Liver (tissue), 9 donors: ENCODE results near the gene GMEB1. TPM values are rescaled to one million over a fixed set of nuclear protein-coding genes. Genes with fewer than 3 reads are reported as not detected.
"Not testable (repeated sequence)": the region's sequence is repeated elsewhere in the genome, so short reads cannot be mapped to it uniquely, and the experiment has no call there.

Source experiments
- DNase-seq: peaks from one replicate; pipeline ENCODE4 v3.0.0-alpha.2; 2017; ENCODE audit warnings: low spot score
- H3K27ac ChIP-seq, 2 donors: one replicate each; pipeline ENCODE4 v1.7.0; 2013; ENCODE audit warnings: inconsistent platforms in 2 of 2, low read length in 2 of 2, control low read depth in 1 of 2, low read depth in 1 of 2, mild to moderate bottlenecking in 1 of 2
- H3K27me3 ChIP-seq, 4 donors: one replicate each; pipeline versions ENCODE4 v1.6.1 to v1.7.0; 2013; ENCODE audit warnings: low read length in 3 of 4, inconsistent platforms in 1 of 4, mild to moderate bottlenecking in 1 of 4, moderate library complexity in 1 of 4; ENCODE audit not compliant: control insufficient read depth in 4 of 4, insufficient read depth in 4 of 4
- H3K36me3 ChIP-seq, 4 donors: one replicate each; pipeline versions ENCODE4 v1.6.1 to v1.7.0; 2013; ENCODE audit warnings: low read length in 3 of 4, mild to moderate bottlenecking in 3 of 4, low read depth in 1 of 4, moderate library complexity in 1 of 4; ENCODE audit not compliant: control insufficient read depth in 4 of 4, insufficient read depth in 3 of 4
- H3K4me1 ChIP-seq, 4 donors: one replicate each; pipeline versions ENCODE4 v1.6.1 to v1.7.0; 2013; ENCODE audit warnings: low read length in 3 of 4, mild to moderate bottlenecking in 3 of 4, moderate library complexity in 1 of 4; ENCODE audit not compliant: control insufficient read depth in 4 of 4, insufficient read depth in 4 of 4
- H3K4me3 ChIP-seq, 3 donors: one replicate each; pipeline versions ENCODE4 v1.6.1 to v1.7.0; 2013; ENCODE audit warnings: low read length in 3 of 3, control low read depth in 1 of 3, low read depth in 1 of 3, mild to moderate bottlenecking in 1 of 3
- H3K9ac ChIP-seq, 2 donors: one replicate each; pipeline ENCODE4 v1.7.0; 2013; ENCODE audit warnings: low read length in 2 of 2, mild to moderate bottlenecking in 2 of 2, moderate library complexity in 2 of 2, control low read depth in 1 of 2, low read depth in 1 of 2
- H3K9me3 ChIP-seq, 4 donors: one replicate each; pipeline versions ENCODE4 v1.6.1 to v1.7.0; 2013; ENCODE audit warnings: low read length in 3 of 4; ENCODE audit not compliant: control insufficient read depth in 4 of 4
- EGR1 ChIP-seq, 2 donors: IDR thresholded peaks; 2 replicates each; pipeline ENCODE4 v1.6.1; 2016 to 2018; ENCODE audit warnings: antibody characterized with exemption in 2 of 2, low read depth in 2 of 2
- FOXA1 ChIP-seq: IDR thresholded peaks from 2 replicates; pipeline ENCODE4 v1.6.1; 2016; ENCODE audit warnings: antibody characterized with exemption
- FOXA2 ChIP-seq: IDR thresholded peaks from 2 replicates; pipeline ENCODE4 v1.6.1; 2016; ENCODE audit warnings: antibody characterized with exemption
- HNF4A ChIP-seq, 2 donors: conservative IDR thresholded peaks; 2 replicates each; pipeline ENCODE4 v1.6.1; 2016; ENCODE audit warnings: antibody characterized with exemption in 2 of 2, mild to moderate bottlenecking in 2 of 2
- JUND ChIP-seq, 2 donors: IDR thresholded peaks; 2 replicates each; pipeline ENCODE4 v1.6.1; 2016; ENCODE audit warnings: antibody characterized with exemption in 2 of 2
- NR2F2 ChIP-seq: IDR thresholded peaks from 2 replicates; pipeline ENCODE4 v1.6.1; 2016; ENCODE audit warnings: antibody characterized with exemption
- RXRA ChIP-seq, 2 donors: IDR thresholded peaks; 2 replicates each; pipeline ENCODE4 v1.6.1; 2017 to 2018; ENCODE audit warnings: antibody characterized with exemption in 2 of 2, mild to moderate bottlenecking in 1 of 2
- TAF1 ChIP-seq: conservative IDR thresholded peaks from 2 replicates; pipeline ENCODE4 v1.6.1; 2016; ENCODE audit warnings: antibody characterized with exemption, mild to moderate bottlenecking
- YY1 ChIP-seq: IDR thresholded peaks from 2 replicates; pipeline ENCODE4 v1.6.1; 2016; ENCODE audit warnings: antibody characterized with exemption, mild to moderate bottlenecking
- WGBS: extraction: QIAGEN DNeasy Blood & Tissue Kit; methylation state at CpG from one replicate; pipeline ENCODE4 v1.1.7; 2013; 5-methylcytosine and 5-hydroxymethylcytosine counted together
- polyA plus RNA-seq, 2 donors: library from polyadenylated mRNA; stranded (reverse) in 1 of 2; unstranded in 1 of 2; fragments of 200-250 nt in 1 of 2; fragments of >200 nt in 1 of 2; fragmentation: Nextera tagmentation in 1 of 2; extraction: Ambion mirVana in 1 of 2; gene quantifications; one replicate each; pipeline versions ENCODE4 v1.2.1 to v1.2.3, GENCODE V29; 2013 to 2015
- total RNA-seq, 2 donors: library from RNA; depleted of rRNA; stranded (reverse); fragments of >200 nt; gene quantifications; one replicate each; pipeline ENCODE4 v1.2.3, GENCODE V29; 2014
- TF ChIP-seq, protein P1 (sequence below): fragments of 150-350 bp; IDR thresholded peaks from 2 replicates; pipeline ENCODE4 v1.5.1; 2017; ENCODE audit warnings: improper control_type of control experiment, low read depth, low read length; ENCODE audit not compliant: missing input control
- TF ChIP-seq, protein P2 (sequence below): IDR thresholded peaks from 2 replicates; pipeline ENCODE4 v1.6.1; 2016; ENCODE audit warnings: antibody characterized with exemption
- TF ChIP-seq, protein P3 (sequence below): IDR thresholded peaks from 2 replicates; pipeline ENCODE4 v1.6.1; 2016; ENCODE audit warnings: antibody characterized with exemption
- TF ChIP-seq, protein P4 (sequence below): IDR thresholded peaks from 2 replicates; pipeline ENCODE4 v1.6.1; 2016; ENCODE audit warnings: antibody characterized with exemption
- TF ChIP-seq, protein P5 (sequence below): IDR thresholded peaks from 2 replicates; pipeline ENCODE4 v1.6.1; 2016; ENCODE audit warnings: antibody characterized with exemption, mild to moderate bottlenecking
- donor health status: healthy.
- donor health status: healthy.
- donor health status: healthy.
- donor health status: healthy.
- donor health status: healthy.

The GMEB1 gene
- total and polyA plus RNA-seq, 4 donors: 1.8 to 6.1 (median 3.8) TPM

DNA sequence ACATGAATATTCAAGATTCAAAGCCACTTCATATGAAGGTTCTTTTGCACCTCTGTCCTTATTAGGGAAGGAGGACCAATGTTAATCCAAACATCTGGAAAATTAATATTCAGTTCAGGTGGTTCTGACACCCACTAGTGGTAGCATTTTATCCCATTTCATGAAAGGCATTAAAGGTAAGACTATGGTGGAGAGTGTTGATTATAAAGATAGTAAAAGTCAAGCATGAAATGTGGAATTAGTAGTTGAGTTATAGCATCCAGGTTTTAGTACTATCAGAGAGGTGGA lies 50.7 kb downstream of the GMEB1 start:
- no peak for DNase-seq
- H3K9ac ChIP-seq: no peak overlapping the region
- H3K9me3 ChIP-seq: no peaks in the 10 kb centered on the region
- H3K4me3 ChIP-seq: no peak overlapping the region
- peaks cover 0 to 8% (median 3%) of the 10 kb centered on the region in 4 donors for H3K36me3 ChIP-seq
- TF ChIP-seq YY1: no peak
- TF ChIP-seq, protein P1, sequence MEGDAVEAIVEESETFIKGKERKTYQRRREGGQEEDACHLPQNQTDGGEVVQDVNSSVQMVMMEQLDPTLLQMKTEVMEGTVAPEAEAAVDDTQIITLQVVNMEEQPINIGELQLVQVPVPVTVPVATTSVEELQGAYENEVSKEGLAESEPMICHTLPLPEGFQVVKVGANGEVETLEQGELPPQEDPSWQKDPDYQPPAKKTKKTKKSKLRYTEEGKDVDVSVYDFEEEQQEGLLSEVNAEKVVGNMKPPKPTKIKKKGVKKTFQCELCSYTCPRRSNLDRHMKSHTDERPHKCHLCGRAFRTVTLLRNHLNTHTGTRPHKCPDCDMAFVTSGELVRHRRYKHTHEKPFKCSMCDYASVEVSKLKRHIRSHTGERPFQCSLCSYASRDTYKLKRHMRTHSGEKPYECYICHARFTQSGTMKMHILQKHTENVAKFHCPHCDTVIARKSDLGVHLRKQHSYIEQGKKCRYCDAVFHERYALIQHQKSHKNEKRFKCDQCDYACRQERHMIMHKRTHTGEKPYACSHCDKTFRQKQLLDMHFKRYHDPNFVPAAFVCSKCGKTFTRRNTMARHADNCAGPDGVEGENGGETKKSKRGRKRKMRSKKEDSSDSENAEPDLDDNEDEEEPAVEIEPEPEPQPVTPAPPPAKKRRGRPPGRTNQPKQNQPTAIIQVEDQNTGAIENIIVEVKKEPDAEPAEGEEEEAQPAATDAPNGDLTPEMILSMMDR: no peak
- TF ChIP-seq FOXA1: no peak
- TF ChIP-seq, protein P2, sequence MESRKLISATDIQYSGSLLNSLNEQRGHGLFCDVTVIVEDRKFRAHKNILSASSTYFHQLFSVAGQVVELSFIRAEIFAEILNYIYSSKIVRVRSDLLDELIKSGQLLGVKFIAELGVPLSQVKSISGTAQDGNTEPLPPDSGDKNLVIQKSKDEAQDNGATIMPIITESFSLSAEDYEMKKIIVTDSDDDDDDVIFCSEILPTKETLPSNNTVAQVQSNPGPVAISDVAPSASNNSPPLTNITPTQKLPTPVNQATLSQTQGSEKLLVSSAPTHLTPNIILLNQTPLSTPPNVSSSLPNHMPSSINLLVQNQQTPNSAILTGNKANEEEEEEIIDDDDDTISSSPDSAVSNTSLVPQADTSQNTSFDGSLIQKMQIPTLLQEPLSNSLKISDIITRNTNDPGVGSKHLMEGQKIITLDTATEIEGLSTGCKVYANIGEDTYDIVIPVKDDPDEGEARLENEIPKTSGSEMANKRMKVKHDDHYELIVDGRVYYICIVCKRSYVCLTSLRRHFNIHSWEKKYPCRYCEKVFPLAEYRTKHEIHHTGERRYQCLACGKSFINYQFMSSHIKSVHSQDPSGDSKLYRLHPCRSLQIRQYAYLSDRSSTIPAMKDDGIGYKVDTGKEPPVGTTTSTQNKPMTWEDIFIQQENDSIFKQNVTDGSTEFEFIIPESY: no peak
- TF ChIP-seq EGR1 (IDR thresholded peaks at IDR 0.05; ENCODE audit: low read depth in 2 of 2): no peak
- H3K27me3 ChIP-seq: no peaks in the 10 kb centered on the region
- no peaks in the 10 kb centered on the region for H3K4me1 ChIP-seq
- H3K27ac ChIP-seq: no peak overlapping the region

DNA sequence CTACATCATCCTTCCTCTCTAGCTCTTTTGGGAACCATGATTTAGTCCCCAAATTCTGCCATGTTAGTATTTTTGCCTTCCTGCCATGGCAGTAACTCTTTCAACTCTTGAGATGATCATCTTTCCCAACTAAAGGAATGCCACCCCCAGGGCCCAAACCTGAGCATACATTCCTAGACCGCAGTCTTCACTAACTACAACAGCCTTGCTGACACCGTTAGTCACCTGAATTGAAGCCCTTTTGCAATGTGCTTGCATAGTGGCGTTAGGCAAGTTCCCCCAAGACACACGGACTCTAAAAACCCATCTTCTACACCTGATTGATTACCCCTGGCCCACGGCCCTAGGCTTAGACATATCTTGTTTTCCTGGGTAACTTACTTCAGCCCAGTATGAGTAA lies 51.8 kb downstream of the GMEB1 start:
- no peaks in the 10 kb centered on the region for H3K9me3 ChIP-seq
- TF ChIP-seq, protein P3, sequence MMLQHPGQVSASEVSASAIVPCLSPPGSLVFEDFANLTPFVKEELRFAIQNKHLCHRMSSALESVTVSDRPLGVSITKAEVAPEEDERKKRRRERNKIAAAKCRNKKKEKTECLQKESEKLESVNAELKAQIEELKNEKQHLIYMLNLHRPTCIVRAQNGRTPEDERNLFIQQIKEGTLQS: no peak
- TF ChIP-seq NR2F2 (no peak), TAF1 (no peak), RXRA (IDR thresholded peaks at IDR 0.05) (no peak), JUND (IDR thresholded peaks at IDR 0.05) (no peak), FOXA2 (no peak), HNF4A (conservative IDR thresholded peaks at IDR 0.05) (no peak)
- TF ChIP-seq, protein P4, sequence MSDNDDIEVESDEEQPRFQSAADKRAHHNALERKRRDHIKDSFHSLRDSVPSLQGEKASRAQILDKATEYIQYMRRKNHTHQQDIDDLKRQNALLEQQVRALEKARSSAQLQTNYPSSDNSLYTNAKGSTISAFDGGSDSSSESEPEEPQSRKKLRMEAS: no peak
- TF ChIP-seq, protein P5, sequence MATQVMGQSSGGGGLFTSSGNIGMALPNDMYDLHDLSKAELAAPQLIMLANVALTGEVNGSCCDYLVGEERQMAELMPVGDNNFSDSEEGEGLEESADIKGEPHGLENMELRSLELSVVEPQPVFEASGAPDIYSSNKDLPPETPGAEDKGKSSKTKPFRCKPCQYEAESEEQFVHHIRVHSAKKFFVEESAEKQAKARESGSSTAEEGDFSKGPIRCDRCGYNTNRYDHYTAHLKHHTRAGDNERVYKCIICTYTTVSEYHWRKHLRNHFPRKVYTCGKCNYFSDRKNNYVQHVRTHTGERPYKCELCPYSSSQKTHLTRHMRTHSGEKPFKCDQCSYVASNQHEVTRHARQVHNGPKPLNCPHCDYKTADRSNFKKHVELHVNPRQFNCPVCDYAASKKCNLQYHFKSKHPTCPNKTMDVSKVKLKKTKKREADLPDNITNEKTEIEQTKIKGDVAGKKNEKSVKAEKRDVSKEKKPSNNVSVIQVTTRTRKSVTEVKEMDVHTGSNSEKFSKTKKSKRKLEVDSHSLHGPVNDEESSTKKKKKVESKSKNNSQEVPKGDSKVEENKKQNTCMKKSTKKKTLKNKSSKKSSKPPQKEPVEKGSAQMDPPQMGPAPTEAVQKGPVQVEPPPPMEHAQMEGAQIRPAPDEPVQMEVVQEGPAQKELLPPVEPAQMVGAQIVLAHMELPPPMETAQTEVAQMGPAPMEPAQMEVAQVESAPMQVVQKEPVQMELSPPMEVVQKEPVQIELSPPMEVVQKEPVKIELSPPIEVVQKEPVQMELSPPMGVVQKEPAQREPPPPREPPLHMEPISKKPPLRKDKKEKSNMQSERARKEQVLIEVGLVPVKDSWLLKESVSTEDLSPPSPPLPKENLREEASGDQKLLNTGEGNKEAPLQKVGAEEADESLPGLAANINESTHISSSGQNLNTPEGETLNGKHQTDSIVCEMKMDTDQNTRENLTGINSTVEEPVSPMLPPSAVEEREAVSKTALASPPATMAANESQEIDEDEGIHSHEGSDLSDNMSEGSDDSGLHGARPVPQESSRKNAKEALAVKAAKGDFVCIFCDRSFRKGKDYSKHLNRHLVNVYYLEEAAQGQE: no peak
- TF ChIP-seq, protein P1: no peak
- WGBS: 90% methylated on average over 5 of the region's 5 CpGs

DNA sequence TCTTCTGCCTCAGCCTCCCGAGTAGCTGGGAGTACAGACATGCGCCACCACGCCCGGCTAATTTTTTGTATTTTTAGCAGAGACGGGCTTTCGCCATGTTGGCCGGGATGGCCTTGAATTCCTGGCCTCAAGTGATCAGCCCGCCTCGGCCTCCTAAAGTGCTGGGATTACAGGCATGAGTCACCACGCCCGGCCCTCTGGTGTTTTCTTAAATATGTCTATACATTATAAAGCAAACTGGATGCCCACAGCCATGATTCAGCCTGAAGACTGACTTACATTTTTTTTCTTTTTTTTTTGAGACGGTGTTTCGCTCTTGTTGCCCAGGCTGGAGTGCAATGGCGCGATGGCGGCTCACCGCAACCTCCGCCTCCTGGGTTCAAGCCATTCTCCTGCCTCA lies 53.3 kb downstream of the GMEB1 start:
- WGBS: 97% methylated on average over 18 of the region's 18 CpGs
- not testable (repeated sequence) for H3K4me1 ChIP-seq, H3K9me3 ChIP-seq, H3K27ac ChIP-seq, H3K27me3 ChIP-seq, H3K36me3 ChIP-seq, H3K4me3 ChIP-seq, DNase-seq, H3K9ac ChIP-seq

More for the DNA sequence above, 51.8 kb downstream of the GMEB1 start:
- H3K9ac ChIP-seq: no peak overlapping the region
- H3K36me3 ChIP-seq: no peaks in the 10 kb centered on the region
- no peak overlapping the region for H3K4me3 ChIP-seq
- H3K4me1 ChIP-seq: no peaks in the 10 kb centered on the region
- H3K27ac ChIP-seq: no peak overlapping the region
- H3K27me3 ChIP-seq: no peaks in the 10 kb centered on the region
- no peak for DNase-seq

DNA sequence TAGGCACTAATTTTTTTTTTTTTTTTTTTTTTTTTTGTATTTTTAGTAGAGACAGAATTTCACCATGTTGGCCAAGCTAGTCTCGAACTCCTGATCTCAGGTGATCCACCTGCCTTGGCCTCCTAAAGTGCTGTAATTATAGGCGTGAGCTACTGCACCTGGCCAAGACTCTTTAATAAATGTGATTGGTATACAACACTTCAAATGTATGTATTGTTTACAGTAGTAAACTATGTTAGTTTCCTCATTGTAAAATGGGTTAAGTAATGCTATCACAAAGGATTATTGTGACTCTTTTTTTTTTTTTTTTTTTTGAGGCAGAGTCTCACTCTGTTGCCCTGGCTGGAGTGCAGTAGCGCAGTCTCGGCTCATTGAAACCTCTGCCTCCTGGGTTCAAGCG lies 56.8 kb downstream of the GMEB1 start:
- not testable (repeated sequence) for H3K4me1 ChIP-seq, H3K9ac ChIP-seq, H3K4me3 ChIP-seq, H3K9me3 ChIP-seq, DNase-seq, H3K36me3 ChIP-seq, H3K27me3 ChIP-seq, H3K27ac ChIP-seq
- WGBS: 83% methylated on average over 5 of the region's 5 CpGs
